Smooth muscle cell (in vitro differentiated cells): ENCODE data around the gene HDHD5. TPM values are rescaled to one million over a fixed set of nuclear protein-coding genes. Genes with fewer than 3 reads are reported as not detected.

Source experiments
- DNase-seq: peaks from one replicate; lab custom pipeline; 2025; ENCODE audit not compliant: unreplicated experiment; lab: John Stamatoyannopoulos, UW
- H2AFZ ChIP-seq: fragments of 200-600 bp; sonication (generic); 2 replicates; pipeline ENCODE4 v1.6.0; 2016; ENCODE audit warnings: antibody characterized with exemption, low read depth, mild to moderate bottlenecking
- H3F3A ChIP-seq: fragments of 200-600 bp; sonication (generic); 2 replicates; pipeline ENCODE4 v1.6.0; 2017; ENCODE audit warnings: antibody characterized with exemption, low read depth
- H3K27ac ChIP-seq: fragments of 200-600 bp; sonication (generic); 2 replicates; pipeline ENCODE4 v1.5.1; 2016; ENCODE audit warnings: low read depth, mild to moderate bottlenecking
- H3K27me3 ChIP-seq: fragments of 200-600 bp; sonication (generic); 2 replicates; pipeline ENCODE4 v1.6.1; 2016; ENCODE audit warnings: low read depth, mild to moderate bottlenecking
- H3K36me3 ChIP-seq: fragments of 200-600 bp; sonication (generic); 2 replicates; pipeline ENCODE4 v1.5.1; 2016; ENCODE audit warnings: low read depth
- H3K4me1 ChIP-seq: fragments of 200-600 bp; sonication (generic); 2 replicates; pipeline ENCODE4 v1.5.1; 2016; ENCODE audit warnings: low read depth
- H3K4me2 ChIP-seq: fragments of 200-600 bp; sonication (generic); 2 replicates; pipeline ENCODE4 v1.6.0; 2016; ENCODE audit warnings: mild to moderate bottlenecking
- H3K4me3 ChIP-seq: fragments of 200-600 bp; sonication (generic); 2 replicates; pipeline ENCODE4 v1.5.1; 2016; ENCODE audit warnings: mild to moderate bottlenecking
- H3K79me2 ChIP-seq: fragments of 200-600 bp; sonication (generic); 2 replicates; pipeline ENCODE4 v1.6.0; 2016; ENCODE audit warnings: low read depth, mild to moderate bottlenecking
- H3K9ac ChIP-seq: fragments of 200-600 bp; sonication (generic); 2 replicates; pipeline ENCODE4 v1.6.0; 2016; ENCODE audit warnings: low read depth
- H3K9me3 ChIP-seq: fragments of 200-600 bp; sonication (generic); replicated peaks from 2 replicates; pipeline ENCODE4 v1.5.1; 2016; ENCODE audit warnings: low read depth
- H4K20me1 ChIP-seq: fragments of 200-600 bp; sonication (generic); 2 replicates; pipeline ENCODE4 v1.6.0; 2016; ENCODE audit warnings: low read depth
- WGBS: methylation state at CpG from one replicate; pipeline ENCODE4 v1.1.7; 2016; ENCODE audit warnings: low lambda C conversion rate; 5-methylcytosine and 5-hydroxymethylcytosine counted together
- polyA plus RNA-seq: library from polyadenylated mRNA; unstranded; fragments of >200 nt; fragmentation: Nextera tagmentation; extraction: Ambion mirVana; gene quantifications from 2 replicates; pipeline ENCODE4 v1.2.1, GENCODE V29; 2016
- total RNA-seq: library from RNA; depleted of rRNA; stranded (reverse); fragments of >200 nt; gene quantifications from 2 replicates; pipeline ENCODE4 v1.2.3, GENCODE V29; 2014
- TF ChIP-seq, protein P1 (sequence below): fragments of 200-600 bp; sonication (generic); IDR thresholded peaks from 2 replicates; pipeline ENCODE4 v1.5.1; 2017; ENCODE audit warnings: borderline replicate concordance, mild to moderate bottlenecking, antibody characterized with exemption; ENCODE audit not compliant: insufficient read depth, poor library complexity, severe bottlenecking

Gene HDHD5
- total and polyA plus RNA-seq, 2 experiments from 2014 or later = 25.5 to 52.1 TPM

- Histone ChIP-seq H3K27ac (no peak overlapping the region), H3K79me2 (no peaks in the 10 kb centered on the region), H3K9me3 (no peaks in the 10 kb centered on the region), H3K27me3 (no peaks in the 10 kb centered on the region), H3K36me3 (no peaks in the 10 kb centered on the region), H3K4me2 (no peak overlapping the region), H3K4me1 (no peaks in the 10 kb centered on the region), H3F3A (no peaks in the 10 kb centered on the region), H3K4me3 (no peak overlapping the region), H2AFZ (no peak overlapping the region), H4K20me1 (peaks cover 14% of the 10 kb centered on the region), H3K9ac (no peak overlapping the region)
- WGBS = 86% methylated on average over 8 of the region's 8 CpGs
- TF ChIP-seq, protein P1, sequence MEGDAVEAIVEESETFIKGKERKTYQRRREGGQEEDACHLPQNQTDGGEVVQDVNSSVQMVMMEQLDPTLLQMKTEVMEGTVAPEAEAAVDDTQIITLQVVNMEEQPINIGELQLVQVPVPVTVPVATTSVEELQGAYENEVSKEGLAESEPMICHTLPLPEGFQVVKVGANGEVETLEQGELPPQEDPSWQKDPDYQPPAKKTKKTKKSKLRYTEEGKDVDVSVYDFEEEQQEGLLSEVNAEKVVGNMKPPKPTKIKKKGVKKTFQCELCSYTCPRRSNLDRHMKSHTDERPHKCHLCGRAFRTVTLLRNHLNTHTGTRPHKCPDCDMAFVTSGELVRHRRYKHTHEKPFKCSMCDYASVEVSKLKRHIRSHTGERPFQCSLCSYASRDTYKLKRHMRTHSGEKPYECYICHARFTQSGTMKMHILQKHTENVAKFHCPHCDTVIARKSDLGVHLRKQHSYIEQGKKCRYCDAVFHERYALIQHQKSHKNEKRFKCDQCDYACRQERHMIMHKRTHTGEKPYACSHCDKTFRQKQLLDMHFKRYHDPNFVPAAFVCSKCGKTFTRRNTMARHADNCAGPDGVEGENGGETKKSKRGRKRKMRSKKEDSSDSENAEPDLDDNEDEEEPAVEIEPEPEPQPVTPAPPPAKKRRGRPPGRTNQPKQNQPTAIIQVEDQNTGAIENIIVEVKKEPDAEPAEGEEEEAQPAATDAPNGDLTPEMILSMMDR = no peak
- DNase-seq = no peak
These were observed 19.1 kb downstream of the HDHD5 start for GRCh38 chr22:17140022-17140421.

- Histone ChIP-seq H3K79me2 (no peaks in the 10 kb centered on the region), H4K20me1 (peaks cover 9% of the 10 kb centered on the region), H3K4me3 (no peak overlapping the region), H3K27me3 (no peaks in the 10 kb centered on the region), H3F3A (no peaks in the 10 kb centered on the region), H3K36me3 (no peaks in the 10 kb centered on the region), H3K4me1 (no peaks in the 10 kb centered on the region), H3K9ac (no peak overlapping the region), H3K4me2 (no peak overlapping the region), H3K27ac (no peak overlapping the region), H2AFZ (no peak overlapping the region), H3K9me3 (no peaks in the 10 kb centered on the region)
- TF ChIP-seq, protein P1 = no peak
- DNase-seq = no peak
- 93% methylated on average over 11 of the region's 11 CpGs for WGBS
These were observed 20.6 kb downstream of the HDHD5 start for GRCh38 chr22:17138513-17138912.

GRCh38 chr22:17137861-17138425 lies 21.1 kb downstream of the HDHD5 start:
- TF ChIP-seq, protein P1 = no peak
- H3K4me3 ChIP-seq = no peak overlapping the region
- H3K4me2 ChIP-seq = no peak overlapping the region
- no peaks in the 10 kb centered on the region for H3K9me3 ChIP-seq
- no peaks in the 10 kb centered on the region for H3K4me1 ChIP-seq
- no peaks in the 10 kb centered on the region for H3K36me3 ChIP-seq
- no peak overlapping the region for H3K9ac ChIP-seq
- peaks cover 9% of the 10 kb centered on the region for H4K20me1 ChIP-seq
- no peaks in the 10 kb centered on the region for H3K79me2 ChIP-seq
- no peaks in the 10 kb centered on the region for H3F3A ChIP-seq
- no peak overlapping the region for H2AFZ ChIP-seq
- no peak for DNase-seq
- no peaks in the 10 kb centered on the region for H3K27me3 ChIP-seq
- 97% methylated on average over 17 of the region's 17 CpGs for WGBS
- no peak overlapping the region for H3K27ac ChIP-seq

DNA sequence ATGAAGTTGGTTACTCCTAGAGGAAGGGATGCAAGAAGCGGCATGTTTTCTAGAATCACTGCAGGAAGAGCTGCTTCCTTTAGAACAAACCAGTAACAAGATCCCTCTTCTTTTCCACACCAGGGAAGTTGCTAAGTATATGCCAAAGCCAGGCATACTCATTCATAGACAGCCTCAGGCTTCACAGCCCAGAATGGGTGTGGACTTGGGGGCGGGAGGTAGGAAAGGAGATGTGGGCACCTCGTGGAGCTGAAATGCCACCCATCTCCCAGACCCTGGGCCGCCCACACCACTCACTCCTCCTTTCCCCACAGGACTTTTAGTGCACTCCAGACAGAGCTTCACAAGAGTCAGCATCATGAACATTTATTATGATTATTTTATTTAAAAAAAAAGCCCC lies 21.9 kb downstream of the HDHD5 start:
- H3K4me2 ChIP-seq = no peak overlapping the region

More for the DNA sequence above, 21.9 kb downstream of the HDHD5 start:
- no peaks in the 10 kb centered on the region for H3K36me3 ChIP-seq
- WGBS = 97% methylated on average over 4 of the region's 4 CpGs
- H3K27ac ChIP-seq = no peak overlapping the region
- no peak overlapping the region for H3K9ac ChIP-seq
- no peak overlapping the region for H3K4me3 ChIP-seq
- DNase-seq = no peak
- H3F3A ChIP-seq = no peaks in the 10 kb centered on the region
- no peaks in the 10 kb centered on the region for H3K9me3 ChIP-seq
- H2AFZ ChIP-seq = no peak overlapping the region
- H4K20me1 ChIP-seq = peaks cover 9% of the 10 kb centered on the region
- H3K4me1 ChIP-seq = no peaks in the 10 kb centered on the region
- no peaks in the 10 kb centered on the region for H3K79me2 ChIP-seq
- TF ChIP-seq, protein P1 = no peak
- no peaks in the 10 kb centered on the region for H3K27me3 ChIP-seq
